Heart left ventricle (tissue), 13 donors: ENCODE measurements around the gene PTP4A1.

ENCODE experiments used
- POLR2A ChIP-seq, 2 donors: fragments of 450-650 bp; IDR thresholded peaks; one replicate each; pipeline ENCODE4 v1.6.1; 2017; ENCODE audit warnings: antibody characterized with exemption in 2 of 2, mild to moderate bottlenecking in 2 of 2, moderate library complexity in 2 of 2
- TF ChIP-seq, protein P1 (sequence below), 12 donors: fragments of 200-600 bp; sonication (generic) in 4 of 12; IDR thresholded peaks; one replicate each; pipeline versions ENCODE4 v1.5.0 to v1.8.0; 2018 to 2022; ENCODE audit warnings: antibody characterized with exemption in 12 of 12, mild to moderate bottlenecking in 5 of 12
- donor health status: ischemic (EF 13 %, LVEDD 7.1; RV severe dilation, severe dysfunction).
- donor health status: DM: no; HTN: yes; CAD: no.
- donor health status: DM: no; HTN: no; CAD: no.
- donor health status: ischemic (EF 25% LVEDD 6.9; RV normal size, moderate dysfunction).
- donor health status: ischemic (EF 25% LVEDD 5.7; RV mildly dilated, moderate dysfunction).
- donor health status: ischemic (EF 35%, LVEDD 5.7; RV mildly dilated, moderate dysfunction).
- donor health status: nonischemic (EF 11% LVEDD 7.7; RV severe dilation, severe dysfunction).
- donor health status: DM: yes; HTN: yes; CAD: no.
- donor health status: PGD.
- donor health status: ischemic (EF 29% LVEDD 5.4; RV normal size, mild dysfunction).
- donor health status: nonischemic (EF 23%, LVEDD 6.1; RV moderate dilation, normal function).

DNA sequence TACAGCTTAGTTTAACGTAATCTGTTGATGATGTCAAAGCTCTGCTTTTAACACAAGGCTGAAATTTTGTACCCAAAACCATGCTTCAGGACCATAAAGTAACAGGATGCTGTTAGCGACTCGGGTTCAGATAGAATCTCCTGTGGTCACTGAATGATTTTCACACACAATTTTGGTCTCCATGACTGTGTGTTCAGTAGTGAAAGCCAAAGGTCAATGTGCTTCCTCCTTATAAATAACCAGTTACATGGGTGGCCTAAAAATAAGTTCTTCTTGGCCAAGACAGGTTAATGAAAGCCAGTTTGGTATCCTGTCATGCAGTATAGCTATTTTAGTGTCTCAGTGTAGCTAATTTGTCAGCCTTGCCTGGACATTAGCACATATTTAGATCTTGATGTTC, 19.1 kb upstream of the PTP4A1 start:
- no peak for TF ChIP-seq POLR2A (IDR thresholded peaks at IDR 0.05)
- TF ChIP-seq, protein P1, sequence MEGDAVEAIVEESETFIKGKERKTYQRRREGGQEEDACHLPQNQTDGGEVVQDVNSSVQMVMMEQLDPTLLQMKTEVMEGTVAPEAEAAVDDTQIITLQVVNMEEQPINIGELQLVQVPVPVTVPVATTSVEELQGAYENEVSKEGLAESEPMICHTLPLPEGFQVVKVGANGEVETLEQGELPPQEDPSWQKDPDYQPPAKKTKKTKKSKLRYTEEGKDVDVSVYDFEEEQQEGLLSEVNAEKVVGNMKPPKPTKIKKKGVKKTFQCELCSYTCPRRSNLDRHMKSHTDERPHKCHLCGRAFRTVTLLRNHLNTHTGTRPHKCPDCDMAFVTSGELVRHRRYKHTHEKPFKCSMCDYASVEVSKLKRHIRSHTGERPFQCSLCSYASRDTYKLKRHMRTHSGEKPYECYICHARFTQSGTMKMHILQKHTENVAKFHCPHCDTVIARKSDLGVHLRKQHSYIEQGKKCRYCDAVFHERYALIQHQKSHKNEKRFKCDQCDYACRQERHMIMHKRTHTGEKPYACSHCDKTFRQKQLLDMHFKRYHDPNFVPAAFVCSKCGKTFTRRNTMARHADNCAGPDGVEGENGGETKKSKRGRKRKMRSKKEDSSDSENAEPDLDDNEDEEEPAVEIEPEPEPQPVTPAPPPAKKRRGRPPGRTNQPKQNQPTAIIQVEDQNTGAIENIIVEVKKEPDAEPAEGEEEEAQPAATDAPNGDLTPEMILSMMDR (IDR thresholded peaks at IDR 0.05), result no peak
